A549 (cell line): ENCODE data around the gene ADK. TPM values are rescaled to one million over a fixed set of nuclear protein-coding genes. Genes with fewer than 3 reads are reported as not detected.

Experiments used
- ATAC-seq, 2 experiments: fragments of 200-7000 bp in 1 of 2; fragments of >200 bp in 1 of 2; cut with Nextera tagmentation in 1 of 2; cut with Tn5 transposase in 1 of 2; 3 replicates each; pipeline versions ENCODE4 v1.8.0 to v1.9.1; 2018 to 2020; ENCODE audit warnings: mild to moderate bottlenecking in 1 of 2, moderate library complexity in 1 of 2
- CTCF ChIA-PET: fragments of 300-600 bp; sonication (Branson Sonifier 250); formaldehyde crosslinking; extraction: SDS; loops from one replicate; lab custom pipeline; 2021; ENCODE audit warnings: antibody characterized with exemption, inconsistent platforms; lab: Yijun Ruan, JAX
- POLR2A ChIA-PET: fragments of 350-600 bp; formaldehyde crosslinking; extraction: SDS; loops from one replicate; lab custom pipeline; 2021; ENCODE audit warnings: antibody characterized with exemption, inconsistent platforms; lab: Yijun Ruan, JAX
- DNase-seq, 2 experiments: peaks; one replicate each; pipeline versions ENCODE4 v3.0.0 to v3.0.0-alpha.2; 2011 to 2016; ENCODE audit warnings: low read depth in 1 of 2, low spot score in 1 of 2
- FAIRE-seq: peaks from 2 replicates; lab custom pipeline; 2011; peaks lifted over from hg19 to GRCh38; lab: Jason Lieb, UNC
- H3K27ac ChIP-seq, 2 experiments: fragments of >200 bp; sonication (Bioruptor Twin); formaldehyde crosslinking; 3 replicates each; pipeline ENCODE4 v1.5.1; 2016 to 2017
- H3K4me1 ChIP-seq: fragments of >200 bp; sonication (Bioruptor Twin); formaldehyde crosslinking; 3 replicates; pipeline ENCODE4 v1.6.1; 2016
- H3K4me2 ChIP-seq: fragments of >200 bp; sonication (Bioruptor Twin); formaldehyde crosslinking; 3 replicates; pipeline ENCODE4 v1.6.1; 2016
- H3K4me3 ChIP-seq: fragments of >200 bp; sonication (Bioruptor Twin); formaldehyde crosslinking; 3 replicates; pipeline ENCODE4 v1.5.1; 2016
- H3K9me3 ChIP-seq: fragments of >200 bp; sonication (Bioruptor Twin); formaldehyde crosslinking; 3 replicates; pipeline ENCODE4 v1.6.1; 2016
- CBX2 ChIP-seq: fragments of 200-600 bp; sonication (generic); IDR thresholded peaks from 2 replicates; pipeline ENCODE4 v1.6.1; 2016; ENCODE audit warnings: low read depth, mild to moderate bottlenecking, borderline replicate concordance
- CHD2 ChIP-seq: fragments of 150-350 bp; IDR thresholded peaks from 2 replicates; pipeline ENCODE4 v1.6.1; 2014; ENCODE audit warnings: low read length; ENCODE audit not compliant: partially characterized antibody
- CHD4 ChIP-seq: fragments of 200-600 bp; sonication (generic); IDR thresholded peaks from 2 replicates; pipeline ENCODE4 v1.6.1; 2016; ENCODE audit warnings: antibody characterized with exemption, mild to moderate bottlenecking, borderline replicate concordance
- EHMT2 ChIP-seq: fragments of 200-600 bp; sonication (generic); IDR thresholded peaks from 2 replicates; pipeline ENCODE4 v1.6.1; 2016; ENCODE audit warnings: antibody characterized with exemption, low read depth, mild to moderate bottlenecking, moderate library complexity
- FOSB ChIP-seq: fragments of 250-450 bp; sonication (Bioruptor Pico); IDR thresholded peaks from 2 replicates; pipeline ENCODE4 v1.5.0; 2020; ENCODE audit warnings: mild to moderate bottlenecking, moderate library complexity
- FOXS1 ChIP-seq: fragments of 250-450 bp; sonication (Bioruptor Pico); IDR thresholded peaks from 2 replicates; pipeline ENCODE4 v1.5.0; 2020; ENCODE audit warnings: mild to moderate bottlenecking, moderate library complexity
- HEYL ChIP-seq: fragments of 250-450 bp; sonication (Bioruptor Pico); IDR thresholded peaks from 2 replicates; pipeline ENCODE4 v1.8.0; 2021; ENCODE audit warnings: mild to moderate bottlenecking, moderate library complexity
- HOXA7 ChIP-seq: fragments of 250-450 bp; sonication (Bioruptor Pico); IDR thresholded peaks from 2 replicates; pipeline ENCODE4 v1.5.0; 2020; ENCODE audit warnings: mild to moderate bottlenecking, moderate library complexity
- HOXB13 ChIP-seq: fragments of 250-450 bp; sonication (Bioruptor Pico); IDR thresholded peaks from 2 replicates; pipeline ENCODE4 v1.5.0; 2020; ENCODE audit warnings: low read depth, mild to moderate bottlenecking, moderate library complexity
- JUN ChIP-seq, 2 experiments: fragments of >200 bp; sonication (Bioruptor Twin); formaldehyde crosslinking; IDR thresholded peaks; 2 replicates in 1 of 2; 3 replicates in 1 of 2; pipeline ENCODE4 v1.6.1; 2016 to 2017
- KDM1A ChIP-seq: fragments of 200-600 bp; sonication (generic); IDR thresholded peaks from 2 replicates; pipeline ENCODE4 v1.6.1; 2016; ENCODE audit warnings: low read depth, mild to moderate bottlenecking
- KDM5A ChIP-seq: fragments of 200-600 bp; sonication (generic); IDR thresholded peaks from 2 replicates; pipeline ENCODE4 v1.6.1; 2016; ENCODE audit warnings: antibody characterized with exemption, mild to moderate bottlenecking
- MAFK ChIP-seq: fragments of 450-650 bp; IDR thresholded peaks from 2 replicates; pipeline ENCODE4 v1.6.1; 2014; ENCODE audit not compliant: partially characterized antibody
- MYC ChIP-seq: IDR thresholded peaks from 2 replicates; pipeline ENCODE4 v1.6.1; 2012; ENCODE audit warnings: mild to moderate bottlenecking, inconsistent platforms, low read length, improper control_type of control experiment, borderline replicate concordance
- NFE2L2 ChIP-seq: fragments of 150-350 bp; conservative IDR thresholded peaks from 2 replicates; pipeline ENCODE4 v1.6.1; 2014; ENCODE audit warnings: low read length
- NPAS2 ChIP-seq: fragments of 250-450 bp; sonication (Bioruptor Pico); IDR thresholded peaks from 2 replicates; pipeline ENCODE4 v1.8.0; 2022; ENCODE audit warnings: mild to moderate bottlenecking, moderate library complexity, borderline replicate concordance
- NR3C1 ChIP-seq: fragments of >200 bp; sonication (Bioruptor Twin); formaldehyde crosslinking; IDR thresholded peaks from 3 replicates; pipeline ENCODE4 v1.6.1; 2017
- PHF8 ChIP-seq: fragments of 200-600 bp; sonication (generic); IDR thresholded peaks from 2 replicates; pipeline ENCODE4 v1.6.1; 2016; ENCODE audit warnings: low read depth, mild to moderate bottlenecking, antibody characterized with exemption, moderate library complexity, borderline replicate concordance
- POLR2AphosphoS2 ChIP-seq: conservative IDR thresholded peaks from 2 replicates; pipeline ENCODE4 v1.6.1; 2012; ENCODE audit warnings: low read length, improper control_type of control experiment, inconsistent platforms
- RCOR1 ChIP-seq: fragments of 150-350 bp; IDR thresholded peaks from 2 replicates; pipeline ENCODE4 v1.6.1; 2014; ENCODE audit warnings: antibody characterized with exemption, low read length, low read depth
- RFX5 ChIP-seq: fragments of 450-650 bp; IDR thresholded peaks from 2 replicates; pipeline ENCODE4 v1.7.1; 2014; ENCODE audit warnings: antibody characterized with exemption, mild to moderate bottlenecking, moderate library complexity
- RNF2 ChIP-seq: fragments of 200-600 bp; sonication (generic); IDR thresholded peaks from 2 replicates; pipeline ENCODE4 v1.6.1; 2016; ENCODE audit warnings: low read depth, mild to moderate bottlenecking, antibody characterized with exemption, moderate library complexity, borderline replicate concordance
- SMC3 ChIP-seq: fragments of >200 bp; sonication (Bioruptor Twin); formaldehyde crosslinking; IDR thresholded peaks from 3 replicates; pipeline ENCODE4 v1.6.1; 2018; ENCODE audit warnings: inconsistent platforms
- SREBF2 ChIP-seq: fragments of 450-650 bp; IDR thresholded peaks from 2 replicates; pipeline ENCODE4 v1.6.1; 2014; ENCODE audit warnings: mild to moderate bottlenecking, moderate library complexity
- ZC3H11A ChIP-seq: fragments of 450-650 bp; IDR thresholded peaks from 2 replicates; pipeline ENCODE4 v1.6.1; 2014; ENCODE audit warnings: antibody characterized with exemption, mild to moderate bottlenecking
- ZFP36 ChIP-seq: fragments of 450-650 bp; IDR thresholded peaks from 2 replicates; pipeline ENCODE4 v1.6.1; 2014; ENCODE audit warnings: borderline replicate concordance; ENCODE audit not compliant: partially characterized antibody
- ZSCAN20 ChIP-seq: fragments of 250-450 bp; sonication (Bioruptor Pico); IDR thresholded peaks from 2 replicates; pipeline ENCODE4 v1.8.0; 2022; ENCODE audit warnings: mild to moderate bottlenecking, moderate library complexity
- WGBS: methylation state at CpG from one replicate; pipeline ENCODE4 v1.1.6; 2017; ENCODE audit errors: missing lambda C conversion rate; 5-methylcytosine and 5-hydroxymethylcytosine counted together
- polyA plus RNA-seq, 4 experiments: library from polyadenylated mRNA; depleted of rRNA in 3 of 4; stranded (reverse); fragments of >200 nt; fragmentation: RNase III in 1 of 4; extraction: RNeasy Plus Mini Kit Qiagen cat#74134 plus additional on column Dnase treatment in 1 of 4; gene quantifications; 2 replicates in 3 of 4; 3 replicates in 1 of 4; pipeline ENCODE4 v1.2.3, GENCODE V29; 2011 to 2017
- TF ChIP-seq, protein P1 (sequence below): IDR thresholded peaks from 2 replicates; pipeline ENCODE4 v1.6.1; 2012
- TF ChIP-seq, protein P2 (sequence below): IDR thresholded peaks from 2 replicates; pipeline ENCODE4 v1.6.1; 2012
- TF ChIP-seq, protein P3 (sequence below): fragments of 200-600 bp; sonication (generic); IDR thresholded peaks from 2 replicates; pipeline ENCODE4 v1.6.1; 2016; ENCODE audit warnings: antibody characterized with exemption, mild to moderate bottlenecking, moderate library complexity
- TF ChIP-seq, protein P4 (sequence below): fragments of >200 bp; sonication (Bioruptor Twin); formaldehyde crosslinking; IDR thresholded peaks from 2 replicates; pipeline ENCODE4 v1.6.1; 2016
- TF ChIP-seq, protein P5 (sequence below): fragments of 250-450 bp; sonication (Bioruptor Pico); IDR thresholded peaks from 2 replicates; pipeline ENCODE4 v1.5.0; 2021; ENCODE audit warnings: mild to moderate bottlenecking, moderate library complexity, borderline replicate concordance

ADK gene
- polyA plus RNA-seq, 2 of the 4 experiments (the other 2 are of a cell fraction), result 35.8 to 40.7 TPM

DNA sequence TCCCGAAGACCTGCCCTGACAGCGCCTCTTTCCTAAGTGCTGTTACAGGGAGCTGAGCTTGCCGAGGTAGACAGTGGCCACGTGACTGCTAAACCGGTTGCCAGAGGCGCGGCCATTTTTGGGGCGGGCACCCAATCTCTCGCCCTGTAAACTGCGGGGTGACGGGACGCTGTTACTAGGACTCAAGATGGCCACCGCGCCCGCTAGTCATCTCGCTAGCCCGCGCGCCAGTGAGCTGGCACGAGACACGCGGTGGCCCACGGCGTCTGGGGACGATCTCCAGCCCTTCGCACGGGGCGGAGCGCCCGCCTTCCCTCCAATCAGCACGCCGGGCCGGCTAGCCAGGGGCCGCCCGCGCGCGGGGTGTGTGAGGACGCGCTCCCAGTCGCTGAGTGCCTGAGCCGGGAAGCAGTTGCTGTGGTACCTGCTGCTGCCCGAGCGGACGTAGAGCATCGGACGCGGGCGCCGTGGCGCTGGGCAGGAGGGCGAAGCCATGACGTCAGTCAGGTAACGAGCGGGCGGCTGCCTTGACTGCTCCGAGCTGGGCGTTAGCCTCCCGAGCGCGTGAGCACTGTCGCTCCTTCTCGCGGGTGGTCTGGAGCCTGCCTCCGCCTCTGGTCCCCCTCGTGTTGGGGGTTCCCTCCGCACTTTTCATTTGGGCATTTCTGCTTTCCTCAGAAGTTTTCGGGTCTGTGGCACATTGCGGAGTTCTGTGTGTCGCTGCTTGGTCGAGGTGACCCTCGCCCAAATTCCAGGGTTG is 25.5 kb downstream of the ADK start:
- H3K27ac ChIP-seq, result peak overlapping the region; percentile 77 to 86
- POLR2A ChIA-PET, result interaction anchor here (0.6 to 1.5 kb wide), 9 partner anchors 10 to 681 kb away, joined by 3 to 11 read pairs (median 4); partner anchors contain the start of genes ADK and AP3M1
- CTCF ChIA-PET, result interaction anchor here (0.5 to 1.6 kb wide), 7 partner anchors 11 to 882 kb away, joined by 3 to 6 read pairs (median 3); no protein-coding TSS in a partner anchor
- peaks cover 23% of the 10 kb centered on the region for H3K4me1 ChIP-seq
- under 1% methylated on average over 38 of the region's 72 CpGs for WGBS
- peak overlapping the region; percentile 67 for H3K4me3 ChIP-seq
- ATAC-seq, result peak; percentile 98
- DNase-seq, result peak; percentile 96 to 97
- H3K9me3 ChIP-seq, result no peaks in the 10 kb centered on the region
- peak overlapping the region; percentile 79 for H3K4me2 ChIP-seq
- no peak for FAIRE-seq
- no peak for TF ChIP-seq FOSB (CRISPR knock-in tag)
- TF ChIP-seq, protein P1, sequence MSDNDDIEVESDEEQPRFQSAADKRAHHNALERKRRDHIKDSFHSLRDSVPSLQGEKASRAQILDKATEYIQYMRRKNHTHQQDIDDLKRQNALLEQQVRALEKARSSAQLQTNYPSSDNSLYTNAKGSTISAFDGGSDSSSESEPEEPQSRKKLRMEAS, result peak; percentile 97
- TF ChIP-seq RCOR1, result no peak
- TF ChIP-seq, protein P2, sequence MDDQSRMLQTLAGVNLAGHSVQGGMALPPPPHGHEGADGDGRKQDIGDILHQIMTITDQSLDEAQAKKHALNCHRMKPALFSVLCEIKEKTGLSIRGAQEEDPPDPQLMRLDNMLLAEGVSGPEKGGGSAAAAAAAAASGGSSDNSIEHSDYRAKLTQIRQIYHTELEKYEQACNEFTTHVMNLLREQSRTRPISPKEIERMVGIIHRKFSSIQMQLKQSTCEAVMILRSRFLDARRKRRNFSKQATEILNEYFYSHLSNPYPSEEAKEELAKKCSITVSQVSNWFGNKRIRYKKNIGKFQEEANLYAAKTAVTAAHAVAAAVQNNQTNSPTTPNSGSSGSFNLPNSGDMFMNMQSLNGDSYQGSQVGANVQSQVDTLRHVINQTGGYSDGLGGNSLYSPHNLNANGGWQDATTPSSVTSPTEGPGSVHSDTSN, result 0 out of 2 replicates have a peak, but pooled peaks have one; percentile 23
- TF ChIP-seq SREBF2, result peak; percentile 10; the same call in 1 of the 2 replicates
- TF ChIP-seq HEYL (CRISPR knock-in tag), result no peak
- no peak for TF ChIP-seq POLR2AphosphoS2
- TF ChIP-seq CHD4, result no peak
- TF ChIP-seq JUN (IDR thresholded peaks at IDR 0.05), result peak; percentile 46 to 90; a peak in 4 of 5 replicates
- TF ChIP-seq ZSCAN20 (CRISPR knock-in tag), result no peak
- no peak for TF ChIP-seq CBX2
- no peak for TF ChIP-seq MAFK
- TF ChIP-seq, protein P3, sequence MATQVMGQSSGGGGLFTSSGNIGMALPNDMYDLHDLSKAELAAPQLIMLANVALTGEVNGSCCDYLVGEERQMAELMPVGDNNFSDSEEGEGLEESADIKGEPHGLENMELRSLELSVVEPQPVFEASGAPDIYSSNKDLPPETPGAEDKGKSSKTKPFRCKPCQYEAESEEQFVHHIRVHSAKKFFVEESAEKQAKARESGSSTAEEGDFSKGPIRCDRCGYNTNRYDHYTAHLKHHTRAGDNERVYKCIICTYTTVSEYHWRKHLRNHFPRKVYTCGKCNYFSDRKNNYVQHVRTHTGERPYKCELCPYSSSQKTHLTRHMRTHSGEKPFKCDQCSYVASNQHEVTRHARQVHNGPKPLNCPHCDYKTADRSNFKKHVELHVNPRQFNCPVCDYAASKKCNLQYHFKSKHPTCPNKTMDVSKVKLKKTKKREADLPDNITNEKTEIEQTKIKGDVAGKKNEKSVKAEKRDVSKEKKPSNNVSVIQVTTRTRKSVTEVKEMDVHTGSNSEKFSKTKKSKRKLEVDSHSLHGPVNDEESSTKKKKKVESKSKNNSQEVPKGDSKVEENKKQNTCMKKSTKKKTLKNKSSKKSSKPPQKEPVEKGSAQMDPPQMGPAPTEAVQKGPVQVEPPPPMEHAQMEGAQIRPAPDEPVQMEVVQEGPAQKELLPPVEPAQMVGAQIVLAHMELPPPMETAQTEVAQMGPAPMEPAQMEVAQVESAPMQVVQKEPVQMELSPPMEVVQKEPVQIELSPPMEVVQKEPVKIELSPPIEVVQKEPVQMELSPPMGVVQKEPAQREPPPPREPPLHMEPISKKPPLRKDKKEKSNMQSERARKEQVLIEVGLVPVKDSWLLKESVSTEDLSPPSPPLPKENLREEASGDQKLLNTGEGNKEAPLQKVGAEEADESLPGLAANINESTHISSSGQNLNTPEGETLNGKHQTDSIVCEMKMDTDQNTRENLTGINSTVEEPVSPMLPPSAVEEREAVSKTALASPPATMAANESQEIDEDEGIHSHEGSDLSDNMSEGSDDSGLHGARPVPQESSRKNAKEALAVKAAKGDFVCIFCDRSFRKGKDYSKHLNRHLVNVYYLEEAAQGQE, result no peak
- TF ChIP-seq PHF8, result peak; percentile 67; the same call in 1 of the 2 replicates
- TF ChIP-seq, protein P4, sequence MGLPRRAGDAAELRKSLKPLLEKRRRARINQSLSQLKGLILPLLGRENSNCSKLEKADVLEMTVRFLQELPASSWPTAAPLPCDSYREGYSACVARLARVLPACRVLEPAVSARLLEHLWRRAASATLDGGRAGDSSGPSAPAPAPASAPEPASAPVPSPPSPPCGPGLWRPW, result no peak
- TF ChIP-seq EHMT2, result no peak
- TF ChIP-seq NFE2L2, result no peak
- no peak for TF ChIP-seq CHD2
- no peak for TF ChIP-seq SMC3
- TF ChIP-seq ZC3H11A, result no peak
- TF ChIP-seq HOXA7 (CRISPR knock-in tag), result no peak
- peak; percentile 55; the same call in 1 of the 2 replicates for TF ChIP-seq RFX5
- no peak for TF ChIP-seq RNF2
- no peak for TF ChIP-seq HOXB13 (CRISPR knock-in tag)
- TF ChIP-seq MYC, result peak; percentile 93
- TF ChIP-seq ZFP36, result no peak
- 0 out of 2 replicates have a peak, but pooled peaks have one; percentile 4 for TF ChIP-seq KDM5A
- no peak for TF ChIP-seq NR3C1
- no peak for TF ChIP-seq FOXS1
- no peak for TF ChIP-seq NPAS2 (CRISPR knock-in tag)
- no peak for TF ChIP-seq KDM1A
- TF ChIP-seq, protein P5, sequence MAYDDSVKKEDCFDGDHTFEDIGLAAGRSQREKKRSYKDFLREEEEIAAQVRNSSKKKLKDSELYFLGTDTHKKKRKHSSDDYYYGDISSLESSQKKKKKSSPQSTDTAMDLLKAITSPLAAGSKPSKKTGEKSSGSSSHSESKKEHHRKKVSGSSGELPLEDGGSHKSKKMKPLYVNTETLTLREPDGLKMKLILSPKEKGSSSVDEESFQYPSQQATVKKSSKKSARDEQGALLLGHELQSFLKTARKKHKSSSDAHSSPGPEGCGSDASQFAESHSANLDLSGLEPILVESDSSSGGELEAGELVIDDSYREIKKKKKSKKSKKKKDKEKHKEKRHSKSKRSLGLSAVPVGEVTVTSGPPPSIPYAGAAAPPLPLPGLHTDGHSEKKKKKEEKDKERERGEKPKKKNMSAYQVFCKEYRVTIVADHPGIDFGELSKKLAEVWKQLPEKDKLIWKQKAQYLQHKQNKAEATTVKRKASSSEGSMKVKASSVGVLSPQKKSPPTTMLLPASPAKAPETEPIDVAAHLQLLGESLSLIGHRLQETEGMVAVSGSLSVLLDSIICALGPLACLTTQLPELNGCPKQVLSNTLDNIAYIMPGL (CRISPR knock-in tag), result no peak
